K562 (cell line): ENCODE results near the gene MXD3. TPM values are rescaled to one million over a fixed set of nuclear protein-coding genes. Genes with fewer than 3 reads are reported as not detected.
A peak's percentile ranks its signal among the peaks of the same experiment; 100 is the strongest.

Experiments
- CBFA2T3 ChIP-seq: fragments of 450-650 bp; IDR thresholded peaks from 2 replicates; pipeline ENCODE4 v1.6.1; 2017
- CBFB ChIP-seq: sonication (generic); formaldehyde crosslinking; IDR thresholded peaks from 2 replicates; pipeline ENCODE4 v1.4.0; 2020; ENCODE audit warnings: mild to moderate bottlenecking, missing genetic modification reagents
- CBX2 ChIP-seq: fragments of 200-600 bp; sonication (generic); IDR thresholded peaks from one replicate; pipeline ENCODE4 v1.6.1; 2012; ENCODE audit warnings: mild to moderate bottlenecking, low read length, inconsistent platforms; ENCODE audit not compliant: insufficient read depth, poor library complexity, severe bottlenecking
- DPF2 ChIP-seq: fragments of 450-650 bp; IDR thresholded peaks from 2 replicates; pipeline ENCODE4 v1.6.1; 2016
- HCFC1 ChIP-seq: IDR thresholded peaks from 2 replicates; pipeline ENCODE4 v1.6.1; 2012; ENCODE audit warnings: low read depth, low read length, improper control_type of control experiment
- IFI16 ChIP-seq: fragments of 250-450 bp; sonication (Bioruptor Pico); IDR thresholded peaks from 2 replicates; pipeline ENCODE4 v2.1.2; 2022; ENCODE audit warnings: mild to moderate bottlenecking, inconsistent platforms
- ILK ChIP-seq: fragments of 450-650 bp; IDR thresholded peaks from 2 replicates; pipeline ENCODE4 v1.6.1; 2016; ENCODE audit warnings: missing genetic modification characterization, low read depth, mild to moderate bottlenecking, missing compliant biosample characterization, moderate library complexity, borderline replicate concordance
- KHSRP ChIP-seq: fragments of 450-650 bp; IDR thresholded peaks from 2 replicates; pipeline ENCODE4 v1.6.1; 2017
- KLF10 ChIP-seq: fragments of 250-450 bp; sonication (Bioruptor Pico); IDR thresholded peaks from 2 replicates; pipeline ENCODE4 v1.6.1; 2021; ENCODE audit warnings: matching md5 sums
- PHF8 ChIP-seq: fragments of 200-600 bp; sonication (generic); IDR thresholded peaks from 2 replicates; pipeline ENCODE4 v1.6.1; 2012; ENCODE audit warnings: mixed run types, mild to moderate bottlenecking, inconsistent platforms, low read length, moderate library complexity, borderline replicate concordance
- PML ChIP-seq: IDR thresholded peaks from 2 replicates; pipeline ENCODE4 v1.6.1; 2012; ENCODE audit warnings: low read length, inconsistent platforms
- SMAD4 ChIP-seq: fragments of 250-450 bp; sonication (Bioruptor Pico); conservative IDR thresholded peaks from 2 replicates; pipeline ENCODE4 v1.8.0; 2021; ENCODE audit warnings: inconsistent platforms, mild to moderate bottlenecking, moderate library complexity
- SMC3 ChIP-seq: conservative IDR thresholded peaks from 2 replicates; pipeline ENCODE4 v1.6.1; 2011; ENCODE audit warnings: low read depth, low read length, improper control_type of control experiment; ENCODE audit not compliant: insufficient read depth
- ZNF696 ChIP-seq: fragments of 250-450 bp; sonication (Bioruptor Pico); conservative IDR thresholded peaks from 2 replicates; pipeline ENCODE4 v1.4.0; 2020; ENCODE audit warnings: mild to moderate bottlenecking, moderate library complexity
- polyA plus RNA-seq, 8 experiments: library from polyadenylated mRNA; depleted of rRNA in 4 of 8; stranded (reverse) in 5 of 8; unstranded in 3 of 8; fragments of >200 nt; fragmentation: Nextera tagmentation in 2 of 8; fragmentation: Illumina TruSeq in 1 of 8; extraction: Ambion mirVana in 2 of 8; extraction: Trizol in 1 of 8; gene quantifications; 2 replicates each; pipeline versions ENCODE4 v1.2.1 to v1.2.3, GENCODE V29; 2011 to 2014; ENCODE audit warnings: inconsistent platforms in 1 of 8, missing spikeins in 1 of 8
- total RNA-seq, 7 experiments: library from RNA; depleted of rRNA in 6 of 7; stranded (reverse); fragments of >200 nt in 6 of 7; fragmentation: Illumina TruSeq in 2 of 7; extraction: Trizol in 2 of 7; gene quantifications; 2 replicates each; pipeline versions ENCODE4 v1.2.1 to v1.2.3, GENCODE V29; 2011 to 2021; ENCODE audit warnings: low replicate concordance in 1 of 7
- TF ChIP-seq, protein P1 (sequence below): sonication (generic); formaldehyde crosslinking; IDR thresholded peaks from 2 replicates; pipeline ENCODE4 v1.8.0; 2023; ENCODE audit warnings: mild to moderate bottlenecking, missing genetic modification reagents
- TF ChIP-seq, protein P2 (sequence below): sonication (generic); formaldehyde crosslinking; IDR thresholded peaks from 2 replicates; pipeline ENCODE4 v1.8.0; 2022; ENCODE audit warnings: mild to moderate bottlenecking, missing genetic modification reagents
- TF ChIP-seq, protein P3 (sequence below): sonication (generic); formaldehyde crosslinking; IDR thresholded peaks from 2 replicates; pipeline ENCODE4 v1.8.1; 2023; ENCODE audit warnings: mild to moderate bottlenecking, missing genetic modification reagents
- TF ChIP-seq, protein P4 (sequence below): fragments of 450-650 bp; IDR thresholded peaks from one replicate; pipeline ENCODE4 v1.6.1; 2018; ENCODE audit warnings: mild to moderate bottlenecking, moderate library complexity; ENCODE audit not compliant: partially characterized antibody
- TF ChIP-seq, protein P5 (sequence below): sonication (generic); formaldehyde crosslinking; IDR thresholded peaks from 2 replicates; pipeline ENCODE4 v1.8.0; 2022; ENCODE audit warnings: missing genetic modification reagents, mild to moderate bottlenecking, moderate library complexity, borderline replicate concordance

MXD3 gene
- total and polyA plus RNA-seq, 9 of the 15 experiments (the other 6 are each of a cell fraction or from before 2014, with no cell fraction given): 0.28 to 24.8 (median 4.5) TPM

DNA sequence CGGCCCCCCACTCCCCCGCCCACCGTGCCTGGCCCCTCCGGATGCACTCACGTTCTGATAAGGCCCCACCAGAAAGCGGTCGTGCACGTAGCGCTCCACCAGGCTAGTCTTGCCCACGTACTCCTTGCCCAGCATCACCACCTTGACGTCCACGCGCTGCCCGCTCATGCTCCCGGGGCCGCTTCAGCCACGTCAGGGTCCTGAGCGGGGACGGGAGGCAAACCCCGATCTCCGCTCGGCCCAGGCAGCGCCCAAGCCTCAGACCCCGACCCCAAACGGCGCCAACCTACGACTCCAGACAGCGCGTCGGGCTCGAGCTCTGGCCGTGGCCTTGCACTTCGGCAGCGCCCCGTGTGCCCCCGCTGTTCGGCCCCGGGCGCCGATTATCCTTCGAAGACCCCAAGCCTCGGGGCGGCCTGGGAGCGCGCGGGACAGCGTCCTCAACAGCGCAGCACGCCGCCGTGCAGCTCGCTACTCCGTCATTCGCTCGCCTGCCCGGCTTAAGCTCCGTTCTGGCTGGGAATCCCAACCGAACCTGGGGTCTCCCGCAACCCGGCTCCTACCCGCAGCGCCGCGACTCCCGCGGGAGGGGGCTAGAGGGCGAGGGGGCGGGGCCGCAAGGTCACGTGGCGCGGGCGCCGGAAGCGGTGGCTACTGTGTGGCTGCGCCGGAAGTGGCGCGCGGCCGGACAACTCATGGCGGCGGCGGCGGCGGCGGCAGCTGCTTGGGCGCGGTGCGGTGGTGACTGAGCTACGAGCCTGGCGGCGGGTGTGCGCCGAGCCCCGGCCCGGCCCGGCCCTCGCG is 8.4 kb downstream of the MXD3 start, which contains the start of the genes PRELID1 and RAB24 (continued):
- TF ChIP-seq CBFB (CRISPR knock-in tag) (no peak; the same call in 1 of the 2 replicates), PHF8 (peak; percentile 95; the same call in 1 of the 2 replicates), CBX2 (no peak), IFI16 (CRISPR knock-in tag) (no peak), KHSRP (no peak), SMC3 (0 out of 2 replicates have a peak, but pooled peaks have one; percentile 4), SMAD4 (CRISPR knock-in tag) (0 out of 2 replicates have a peak, but pooled peaks have one; percentile 16), HCFC1 (peak; percentile 75), PML (peak; percentile 44), ILK (tag) (no peak), CBFA2T3 (no peak), ZNF696 (CRISPR knock-in tag) (no peak), KLF10 (CRISPR knock-in tag) (no peak), DPF2 (no peak)
- TF ChIP-seq, protein P1, sequence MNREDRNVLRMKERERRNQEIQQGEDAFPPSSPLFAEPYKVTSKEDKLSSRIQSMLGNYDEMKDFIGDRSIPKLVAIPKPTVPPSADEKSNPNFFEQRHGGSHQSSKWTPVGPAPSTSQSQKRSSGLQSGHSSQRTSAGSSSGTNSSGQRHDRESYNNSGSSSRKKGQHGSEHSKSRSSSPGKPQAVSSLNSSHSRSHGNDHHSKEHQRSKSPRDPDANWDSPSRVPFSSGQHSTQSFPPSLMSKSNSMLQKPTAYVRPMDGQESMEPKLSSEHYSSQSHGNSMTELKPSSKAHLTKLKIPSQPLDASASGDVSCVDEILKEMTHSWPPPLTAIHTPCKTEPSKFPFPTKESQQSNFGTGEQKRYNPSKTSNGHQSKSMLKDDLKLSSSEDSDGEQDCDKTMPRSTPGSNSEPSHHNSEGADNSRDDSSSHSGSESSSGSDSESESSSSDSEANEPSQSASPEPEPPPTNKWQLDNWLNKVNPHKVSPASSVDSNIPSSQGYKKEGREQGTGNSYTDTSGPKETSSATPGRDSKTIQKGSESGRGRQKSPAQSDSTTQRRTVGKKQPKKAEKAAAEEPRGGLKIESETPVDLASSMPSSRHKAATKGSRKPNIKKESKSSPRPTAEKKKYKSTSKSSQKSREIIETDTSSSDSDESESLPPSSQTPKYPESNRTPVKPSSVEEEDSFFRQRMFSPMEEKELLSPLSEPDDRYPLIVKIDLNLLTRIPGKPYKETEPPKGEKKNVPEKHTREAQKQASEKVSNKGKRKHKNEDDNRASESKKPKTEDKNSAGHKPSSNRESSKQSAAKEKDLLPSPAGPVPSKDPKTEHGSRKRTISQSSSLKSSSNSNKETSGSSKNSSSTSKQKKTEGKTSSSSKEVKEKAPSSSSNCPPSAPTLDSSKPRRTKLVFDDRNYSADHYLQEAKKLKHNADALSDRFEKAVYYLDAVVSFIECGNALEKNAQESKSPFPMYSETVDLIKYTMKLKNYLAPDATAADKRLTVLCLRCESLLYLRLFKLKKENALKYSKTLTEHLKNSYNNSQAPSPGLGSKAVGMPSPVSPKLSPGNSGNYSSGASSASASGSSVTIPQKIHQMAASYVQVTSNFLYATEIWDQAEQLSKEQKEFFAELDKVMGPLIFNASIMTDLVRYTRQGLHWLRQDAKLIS (CRISPR knock-in tag): no peak
- TF ChIP-seq, protein P2, sequence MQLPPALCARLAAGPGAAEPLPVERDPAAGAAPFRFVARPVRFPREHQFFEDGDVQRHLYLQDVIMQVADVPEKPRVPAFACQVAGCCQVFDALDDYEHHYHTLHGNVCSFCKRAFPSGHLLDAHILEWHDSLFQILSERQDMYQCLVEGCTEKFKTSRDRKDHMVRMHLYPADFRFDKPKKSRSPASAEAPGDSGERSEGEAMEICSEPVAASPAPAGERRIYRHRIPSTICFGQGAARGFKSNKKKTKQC: peak; percentile 64
- TF ChIP-seq, protein P3, sequence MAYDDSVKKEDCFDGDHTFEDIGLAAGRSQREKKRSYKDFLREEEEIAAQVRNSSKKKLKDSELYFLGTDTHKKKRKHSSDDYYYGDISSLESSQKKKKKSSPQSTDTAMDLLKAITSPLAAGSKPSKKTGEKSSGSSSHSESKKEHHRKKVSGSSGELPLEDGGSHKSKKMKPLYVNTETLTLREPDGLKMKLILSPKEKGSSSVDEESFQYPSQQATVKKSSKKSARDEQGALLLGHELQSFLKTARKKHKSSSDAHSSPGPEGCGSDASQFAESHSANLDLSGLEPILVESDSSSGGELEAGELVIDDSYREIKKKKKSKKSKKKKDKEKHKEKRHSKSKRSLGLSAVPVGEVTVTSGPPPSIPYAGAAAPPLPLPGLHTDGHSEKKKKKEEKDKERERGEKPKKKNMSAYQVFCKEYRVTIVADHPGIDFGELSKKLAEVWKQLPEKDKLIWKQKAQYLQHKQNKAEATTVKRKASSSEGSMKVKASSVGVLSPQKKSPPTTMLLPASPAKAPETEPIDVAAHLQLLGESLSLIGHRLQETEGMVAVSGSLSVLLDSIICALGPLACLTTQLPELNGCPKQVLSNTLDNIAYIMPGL (CRISPR knock-in tag): peak; percentile 93
- TF ChIP-seq, protein P4, sequence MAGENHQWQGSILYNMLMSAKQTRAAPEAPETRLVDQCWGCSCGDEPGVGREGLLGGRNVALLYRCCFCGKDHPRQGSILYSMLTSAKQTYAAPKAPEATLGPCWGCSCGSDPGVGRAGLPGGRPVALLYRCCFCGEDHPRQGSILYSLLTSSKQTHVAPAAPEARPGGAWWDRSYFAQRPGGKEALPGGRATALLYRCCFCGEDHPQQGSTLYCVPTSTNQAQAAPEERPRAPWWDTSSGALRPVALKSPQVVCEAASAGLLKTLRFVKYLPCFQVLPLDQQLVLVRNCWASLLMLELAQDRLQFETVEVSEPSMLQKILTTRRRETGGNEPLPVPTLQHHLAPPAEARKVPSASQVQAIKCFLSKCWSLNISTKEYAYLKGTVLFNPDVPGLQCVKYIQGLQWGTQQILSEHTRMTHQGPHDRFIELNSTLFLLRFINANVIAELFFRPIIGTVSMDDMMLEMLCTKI: no peak
- TF ChIP-seq, protein P5, sequence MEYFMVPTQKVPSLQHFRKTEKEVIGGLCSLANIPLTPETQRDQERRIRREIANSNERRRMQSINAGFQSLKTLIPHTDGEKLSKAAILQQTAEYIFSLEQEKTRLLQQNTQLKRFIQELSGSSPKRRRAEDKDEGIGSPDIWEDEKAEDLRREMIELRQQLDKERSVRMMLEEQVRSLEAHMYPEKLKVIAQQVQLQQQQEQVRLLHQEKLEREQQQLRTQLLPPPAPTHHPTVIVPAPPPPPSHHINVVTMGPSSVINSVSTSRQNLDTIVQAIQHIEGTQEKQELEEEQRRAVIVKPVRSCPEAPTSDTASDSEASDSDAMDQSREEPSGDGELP (CRISPR knock-in tag): peak; percentile 53
